ENCODE results near the gene ZBTB40.

Gene ZBTB40

GRCh38 chr1:22451702-22452480 lies at the start of gene ZBTB40:
Gene ZBTB40 (plus strand): TSS chr1:22451851. CDS start chr1:22489949, 38,098 bp downstream.
- peak; percentile 87 for DNase-seq (ENCODE audit: low read depth, low spot score)

GRCh38 chr1:22402356-22403053 lies 49.1 kb upstream of the ZBTB40 start:
- no peak for DNase-seq (ENCODE audit: low read depth, low spot score)

GRCh38 chr1:22404486-22404885 lies 47.2 kb upstream of the ZBTB40 start:
- DNase-seq (ENCODE audit: low read depth, low spot score) = no peak

GRCh38 chr1:22406722-22407495 lies 44.7 kb upstream of the ZBTB40 start:
- no peak for DNase-seq (ENCODE audit: low read depth, low spot score)

GRCh38 chr1:22408230-22408629 lies 43.4 kb upstream of the ZBTB40 start:
- DNase-seq (ENCODE audit: low read depth, low spot score) = no peak

GRCh38 chr1:22410401-22410800 lies 41.2 kb upstream of the ZBTB40 start:
- DNase-seq (ENCODE audit: low read depth, low spot score) = no peak

- DNase-seq (ENCODE audit: low read depth, low spot score) = no peak
Observed at GRCh38 chr1:22410928-22411495, 40.6 kb upstream of the ZBTB40 start.

- no peak for DNase-seq (ENCODE audit: low read depth, low spot score)
Observed at GRCh38 chr1:22411589-22411988, 40.1 kb upstream of the ZBTB40 start.

GRCh38 chr1:22412932-22413727 lies 38.5 kb upstream of the ZBTB40 start:
- no peak for DNase-seq (ENCODE audit: low read depth, low spot score)

GRCh38 chr1:22413799-22414198 lies 37.9 kb upstream of the ZBTB40 start:
- no peak for DNase-seq (ENCODE audit: low read depth, low spot score)

GRCh38 chr1:22414244-22414751 lies 37.4 kb upstream of the ZBTB40 start:
- DNase-seq (ENCODE audit: low read depth, low spot score) = no peak

- no peak for DNase-seq (ENCODE audit: low read depth, low spot score)
Observed at GRCh38 chr1:22415489-22415888, 36.2 kb upstream of the ZBTB40 start.

GRCh38 chr1:22416555-22417454 lies 34.8 kb upstream of the ZBTB40 start:
- peak; percentile 42 for DNase-seq (ENCODE audit: low read depth, low spot score)

- DNase-seq (ENCODE audit: low read depth, low spot score) = no peak
Observed at GRCh38 chr1:22417466-22417865, 34.2 kb upstream of the ZBTB40 start.

- DNase-seq (ENCODE audit: low read depth, low spot score) = no peak
Observed at GRCh38 chr1:22418312-22418711, 33.3 kb upstream of the ZBTB40 start.

- DNase-seq (ENCODE audit: low read depth, low spot score) = no peak
Observed at GRCh38 chr1:22418933-22419382, 32.7 kb upstream of the ZBTB40 start.

GRCh38 chr1:22420455-22421053 lies 31.1 kb upstream of the ZBTB40 start:
- peak; percentile 20 for DNase-seq (ENCODE audit: low read depth, low spot score)

- DNase-seq (ENCODE audit: low read depth, low spot score) = no peak
Observed at GRCh38 chr1:22426781-22427180, 24.9 kb upstream of the ZBTB40 start.

- DNase-seq (ENCODE audit: low read depth, low spot score) = no peak
Observed at GRCh38 chr1:22428672-22429071, 23.0 kb upstream of the ZBTB40 start.

Measured in activated naive CD8-positive, alpha-beta T cell treated with anti-CD3 and anti-CD28 coated beads, Interleukin-2, amount 50 U/mL, for 16 hours (primary cell).